H1 (cell line): ENCODE results near the gene NUP210. TPM values are rescaled to one million over a fixed set of nuclear protein-coding genes. Genes with fewer than 3 reads are reported as not detected.

Experiments used
- CTCF ChIA-PET: fragments of 300-600 bp; sonication (Branson Sonifier 250); formaldehyde crosslinking; loops from one replicate; lab custom pipeline; 2021; ENCODE audit not compliant: partially characterized antibody; lab: Charles Lee
- POLR2A ChIA-PET: fragments of 300-600 bp; sonication (Branson Sonifier 250); formaldehyde crosslinking; loops from one replicate; lab custom pipeline; 2021; ENCODE audit warnings: inconsistent platforms; ENCODE audit not compliant: partially characterized antibody; lab: Charles Lee
- DNase-seq, 2 experiments: peaks; one replicate each; pipeline versions ENCODE4 v3.0.0 to v3.0.0-alpha.2; 2010 to 2022; ENCODE audit warnings: low spot score in 2 of 2, low read depth in 1 of 2, mixed read lengths in 1 of 2
- FAIRE-seq: peaks from 2 replicates; lab custom pipeline; 2011; peaks lifted over from hg19 to GRCh38; lab: Jason Lieb, UNC
- H2AFZ ChIP-seq: 2 replicates; pipeline ENCODE4 v1.8.1; 2012; ENCODE audit warnings: low read length, inconsistent platforms
- H2AK5ac ChIP-seq: 2 replicates; pipeline ENCODE4 v1.6.1; 2013; ENCODE audit warnings: low read depth, low read length
- H2BK120ac ChIP-seq: replicated peaks from 2 replicates; pipeline ENCODE3; 2013; ENCODE audit warnings: low read depth, low read length, inconsistent platforms
- H2BK12ac ChIP-seq: 2 replicates; pipeline ENCODE4 v1.6.1; 2013; ENCODE audit warnings: low read depth, low read length
- H2BK15ac ChIP-seq: 2 replicates; pipeline ENCODE4 v1.6.1; 2013; ENCODE audit warnings: low read length
- H2BK20ac ChIP-seq: 2 replicates; pipeline ENCODE4 v1.6.1; 2013; ENCODE audit warnings: low read length
- H2BK5ac ChIP-seq: 2 replicates; pipeline ENCODE4 v1.6.1; 2013; ENCODE audit warnings: low read depth, low read length
- H3K14ac ChIP-seq: 2 replicates; pipeline ENCODE4 v1.6.1; 2013; ENCODE audit warnings: inconsistent platforms; ENCODE audit not compliant: insufficient read length
- H3K18ac ChIP-seq: 2 replicates; pipeline ENCODE4 v1.6.1; 2013; ENCODE audit warnings: low read length; ENCODE audit errors: extremely low read depth
- H3K23ac ChIP-seq: 2 replicates; pipeline ENCODE4 v1.6.1; 2013; ENCODE audit warnings: inconsistent platforms; ENCODE audit not compliant: insufficient read length
- H3K23me2 ChIP-seq: 2 replicates; pipeline ENCODE4 v1.6.1; 2013; ENCODE audit warnings: low read depth, low read length
- H3K27ac ChIP-seq: 2 replicates; pipeline ENCODE4 v1.6.1; 2011; ENCODE audit warnings: low read depth, low read length, inconsistent platforms
- H3K27me3 ChIP-seq, 4 experiments: replicated peaks in 1 of 4; 1 replicate in 1 of 4; 2 replicates in 3 of 4; pipeline versions ENCODE4 v1.6.1 to v1.8.1; 2011 to 2013; ENCODE audit warnings: low read length in 3 of 4, mild to moderate bottlenecking in 3 of 4, inconsistent platforms in 2 of 4, mixed read lengths in 2 of 4, moderate library complexity in 1 of 4; ENCODE audit not compliant: control insufficient read depth in 3 of 4, insufficient read depth in 3 of 4; ENCODE audit errors: extremely low read depth in 1 of 4
- H3K36me3 ChIP-seq, 4 experiments: 2 replicates each; pipeline versions ENCODE4 v1.6.1 to v1.8.1; 2011 to 2013; ENCODE audit warnings: mild to moderate bottlenecking in 4 of 4, low read length in 3 of 4, moderate library complexity in 2 of 4, control low read depth in 1 of 4, inconsistent platforms in 1 of 4; ENCODE audit not compliant: insufficient read depth in 4 of 4, control insufficient read depth in 2 of 4
- H3K4ac ChIP-seq: replicated peaks from 2 replicates; pipeline ENCODE3; 2013; ENCODE audit warnings: low read length, low read depth, mixed read lengths, inconsistent platforms; ENCODE audit not compliant: insufficient read length
- H3K4me1 ChIP-seq, 4 experiments: replicated peaks in 1 of 4; 1 replicate in 1 of 4; 2 replicates in 3 of 4; pipeline versions ENCODE4 v1.6.1 to v1.8.1; 2011 to 2013; ENCODE audit warnings: low read length in 3 of 4, inconsistent platforms in 2 of 4, mixed read lengths in 1 of 4; ENCODE audit not compliant: insufficient read depth in 4 of 4, control insufficient read depth in 3 of 4
- H3K4me2 ChIP-seq, 2 experiments: 2 replicates each; pipeline versions ENCODE4 v1.6.1 to v1.8.1; 2011 to 2013; ENCODE audit warnings: low read depth in 2 of 2, low read length in 2 of 2, control low read depth in 1 of 2, inconsistent platforms in 1 of 2, mild to moderate bottlenecking in 1 of 2; ENCODE audit not compliant: insufficient read depth in 1 of 2
- H3K4me3 ChIP-seq, 4 experiments: fragments of 200-600, 300-600 bp in 1 of 4; sonication (generic), shearing (Covaris generic), sonication (Bioruptor Twin) in 1 of 4; 2 replicates each; pipeline versions ENCODE4 v1.5.1 to v1.8.1; 2011 to 2016; ENCODE audit warnings: low read length in 4 of 4, low read depth in 3 of 4, control low read depth in 2 of 4, inconsistent platforms in 2 of 4, mild to moderate bottlenecking in 2 of 4, mixed read lengths in 1 of 4, moderate library complexity in 1 of 4; ENCODE audit not compliant: insufficient read depth in 2 of 4; ENCODE audit errors: extremely low read depth in 1 of 4
- H3K56ac ChIP-seq: replicated peaks from 2 replicates; pipeline ENCODE3; 2013; ENCODE audit warnings: low read depth, mild to moderate bottlenecking, mixed read lengths, low read length, inconsistent platforms; ENCODE audit not compliant: insufficient read length
- H3K79me1 ChIP-seq: 2 replicates; pipeline ENCODE4 v1.6.1; 2013; ENCODE audit warnings: low read depth, low read length, control low read depth
- H3K79me2 ChIP-seq, 2 experiments: 2 replicates each; pipeline versions ENCODE4 v1.6.1 to v1.8.1; 2012 to 2013; ENCODE audit warnings: low read length in 2 of 2, mild to moderate bottlenecking in 2 of 2, inconsistent platforms in 1 of 2; ENCODE audit not compliant: insufficient read depth in 2 of 2, control insufficient read depth in 1 of 2
- H3K9ac ChIP-seq, 4 experiments: replicated peaks in 1 of 4; 1 replicate in 1 of 4; 2 replicates in 3 of 4; pipeline versions ENCODE4 v1.6.1 to v1.8.1; 2011 to 2013; ENCODE audit warnings: low read depth in 3 of 4, low read length in 3 of 4, control low read depth in 2 of 4, mild to moderate bottlenecking in 2 of 4, moderate library complexity in 2 of 4, inconsistent platforms in 1 of 4; ENCODE audit errors: extremely low read depth in 1 of 4
- H3K9me3 ChIP-seq, 2 experiments: 2 replicates each; pipeline versions ENCODE4 v1.6.1 to v1.8.1; 2012 to 2013; ENCODE audit warnings: mild to moderate bottlenecking in 2 of 2, moderate library complexity in 2 of 2, control low read depth in 1 of 2, inconsistent platforms in 1 of 2, low read depth in 1 of 2, low read length in 1 of 2, mixed read lengths in 1 of 2; ENCODE audit not compliant: insufficient read depth in 2 of 2
- H4K20me1 ChIP-seq, 2 experiments: replicated peaks in 1 of 2; 2 replicates each; pipeline versions ENCODE3 to v1.8.1; 2011 to 2013; ENCODE audit warnings: inconsistent platforms in 2 of 2, low read length in 2 of 2, mild to moderate bottlenecking in 1 of 2; ENCODE audit not compliant: insufficient read depth in 2 of 2, control insufficient read depth in 1 of 2
- H4K5ac ChIP-seq: 2 replicates; pipeline ENCODE4 v1.6.1; 2013; ENCODE audit warnings: low read length, low read depth, mixed read lengths, inconsistent platforms; ENCODE audit not compliant: insufficient read length
- H4K8ac ChIP-seq: 2 replicates; pipeline ENCODE4 v1.8.0; 2013; ENCODE audit warnings: mild to moderate bottlenecking, moderate library complexity, low read length, inconsistent platforms; ENCODE audit not compliant: insufficient read depth; ENCODE audit errors: extremely low read depth
- H4K91ac ChIP-seq: replicated peaks from 2 replicates; pipeline ENCODE3; 2013; ENCODE audit warnings: low read length, mixed read lengths, inconsistent platforms; ENCODE audit not compliant: insufficient read length
- ATF2 ChIP-seq: IDR thresholded peaks from 2 replicates; pipeline ENCODE4 v1.6.1; 2012; ENCODE audit warnings: low read length, inconsistent platforms
- BACH1 ChIP-seq: IDR thresholded peaks from 2 replicates; pipeline ENCODE4 v1.6.1; 2012; ENCODE audit warnings: low read length, improper control_type of control experiment
- BCL11A ChIP-seq, 2 experiments: IDR thresholded peaks; one replicate each; pipeline ENCODE4 v1.6.1; 2011; ENCODE audit warnings: low read depth in 2 of 2, low read length in 2 of 2, mild to moderate bottlenecking in 2 of 2
- CTBP2 ChIP-seq: IDR thresholded peaks from 2 replicates; pipeline ENCODE4 v1.7.0; 2011; ENCODE audit warnings: borderline replicate concordance, mild to moderate bottlenecking, moderate library complexity, mixed read lengths, low read length; ENCODE audit not compliant: insufficient read depth, insufficient read length
- HDAC2 ChIP-seq, 2 experiments: fragments of 300-600 bp in 1 of 2; sonication (generic) in 1 of 2; IDR thresholded peaks; 2 replicates each; pipeline ENCODE4 v1.6.1; 2011 to 2012; ENCODE audit warnings: low read depth in 2 of 2, low read length in 2 of 2, mild to moderate bottlenecking in 2 of 2, moderate library complexity in 2 of 2, borderline replicate concordance in 1 of 2, inconsistent platforms in 1 of 2
- RNF2 ChIP-seq: fragments of 200-900, 300-1000 bp; sonication (generic); IDR thresholded peaks from 2 replicates; pipeline ENCODE4 v1.7.1; 2016; ENCODE audit warnings: borderline replicate concordance, low read depth, mild to moderate bottlenecking, antibody characterized with exemption, low read length; ENCODE audit not compliant: poor library complexity, severe bottlenecking; ENCODE audit errors: missing control alignments
- SAP30 ChIP-seq: fragments of 300-600 bp; sonication (generic); IDR thresholded peaks from 2 replicates; pipeline ENCODE4 v1.7.1; 2012; ENCODE audit warnings: low read length, moderate library complexity, mild to moderate bottlenecking, inconsistent platforms; ENCODE audit not compliant: insufficient read depth, insufficient replicate concordance
- whole genome bisulfite sequencing, 2 experiments: shearing (Covaris generic) in 1 of 2; methylation state at CpG; one replicate each; pipeline versions ENCODE4 v1.1.6 to v1.1.7; 2013 to 2015; ENCODE audit warnings: low lambda C conversion rate in 2 of 2, mixed read lengths in 2 of 2, inconsistent platforms in 1 of 2, low coverage in 1 of 2, missing lambda C conversion rate in 1 of 2; ENCODE audit not compliant: insufficient replicate concordance in 2 of 2, insufficient coverage in 1 of 2, insufficient read length in 1 of 2; ENCODE audit errors: extremely low coverage in 1 of 2, missing lambda C conversion rate in 1 of 2; 5-methylcytosine and 5-hydroxymethylcytosine counted together
- polyA plus RNA-seq, 7 experiments: library from polyadenylated mRNA; depleted of rRNA in 3 of 7; stranded (reverse) in 5 of 7; unstranded in 2 of 7; fragments of >200 nt in 5 of 7; fragments of 200-250 nt in 2 of 7; gene quantifications; 1 replicate in 5 of 7; 2 replicates in 1 of 7; 4 replicates in 1 of 7; pipeline versions ENCODE4 v1.2.1 to v1.2.3, GENCODE V29; 2011 to 2013; ENCODE audit warnings: missing spikeins in 2 of 7, mixed read lengths in 2 of 7
- total RNA-seq: library from RNA; stranded (reverse); fragmentation: NEBNext Ultra II Directional; extraction: Animal tissue kit (Norgen Biotek cat#: 25700); gene quantifications from 2 replicates; pipeline ENCODE4 v1.2.1, GENCODE V29; 2021

NUP210 gene
- total and polyA plus RNA-seq, 2 of the 8 experiments (the other 6 are each of a cell fraction or from before 2014, with no cell fraction given) = 51.0 to 53.7 TPM

- no peaks in the 10 kb centered on the region for H3K79me2 ChIP-seq
- H2BK15ac ChIP-seq = no peak overlapping the region
- no peak overlapping the region for H3K9ac ChIP-seq
- H3K23ac ChIP-seq = no peak overlapping the region
- H3K9me3 ChIP-seq = no peaks in the 10 kb centered on the region
- no peak for FAIRE-seq
- H2BK12ac ChIP-seq = no peak overlapping the region
- no peak overlapping the region for H2BK20ac ChIP-seq
- H4K8ac ChIP-seq = no peak overlapping the region; the same call in 1 of the 2 replicates
- no peak overlapping the region for H4K5ac ChIP-seq
- CTCF ChIA-PET = no interaction called here
- TF ChIP-seq CTBP2 (no peak), ATF2 (no peak), RNF2 (no peak), SAP30 (no peak), HDAC2 (IDR thresholded peaks at IDR 0.05; ENCODE audit: borderline replicate concordance in 1 of 2, low read depth in 2 of 2, low read length in 2 of 2) (no peak), BACH1 (no peak), BCL11A (IDR thresholded peaks at IDR 0.05; ENCODE audit: low read depth in 2 of 2, low read length in 2 of 2) (no peak)
- TF ChIP-seq, all 59 proteins: peak for 0
- peaks cover 3 to 29% (median 3%) of the 10 kb centered on the region in 4 experiments; a peak in 6 of 8 replicates for H3K36me3 ChIP-seq
- no peak for DNase-seq
- H3K4me1 ChIP-seq = peaks cover 8 to 16% (median 14%) of the 10 kb centered on the region in 4 experiments
- no peak overlapping the region for H3K4me3 ChIP-seq
- no peak overlapping the region for H2AK5ac ChIP-seq
- WGBS, 2 experiments = 81% methylated on average over 7 of the region's 7 CpGs; no CpG with 5 or more reads in 1 of the 2 experiments
- H2BK5ac ChIP-seq = no peak overlapping the region
- H4K91ac ChIP-seq = no peak overlapping the region
- no peak overlapping the region for H3K4me2 ChIP-seq
- no peak overlapping the region for H3K56ac ChIP-seq
- H4K20me1 ChIP-seq = peaks cover 0 to 2% of the 10 kb centered on the region in 2 experiments
- no peak overlapping the region for H2BK120ac ChIP-seq
- no peak overlapping the region for H3K27ac ChIP-seq
- no peaks in the 10 kb centered on the region for H3K23me2 ChIP-seq
- no peak overlapping the region for H3K18ac ChIP-seq
- no peak overlapping the region for H3K4ac ChIP-seq
- H3K79me1 ChIP-seq = peaks cover 4% of the 10 kb centered on the region; the same call in 1 of the 2 replicates
- no peak overlapping the region for H3K14ac ChIP-seq
- no peak overlapping the region for H2AFZ ChIP-seq
- H3K27me3 ChIP-seq = no peaks in the 10 kb centered on the region
- POLR2A ChIA-PET = interaction anchor here (1.0 to 1.6 kb wide), 2 partner anchors 9 to 19 kb away, joined by 3 read pairs; no protein-coding TSS in a partner anchor
Observed at GRCh38 chr3:13367728-13368127, 52.4 kb downstream of the NUP210 start.
